GM20431 (cell line): Measurements from ENCODE around the gene ULBP2.

Experiments used
- in situ Hi-C: fragments of 300-500 bp; cut with MseI, MboI; formaldehyde crosslinking; loops from one replicate; pipeline ENCODE4 v1.15.0; 2020; ENCODE audit warnings: low sequenced_read_pairs; ENCODE audit not compliant: unreplicated experiment

The ULBP2 gene

GRCh38 chr6:149924933-149925252 is 16.9 kb upstream of the ULBP2 start:
- in situ Hi-C loops: loop anchor here (10.0 kb wide), 1 partner anchor 90 kb away; no protein-coding TSS in a partner anchor

- in situ Hi-C loops: loop anchor here (10.0 kb wide), 1 partner anchor 91 kb away; no protein-coding TSS in a partner anchor
These were observed 16.4 kb upstream of the ULBP2 start for GRCh38 chr6:149925253-149925973.

DNA sequence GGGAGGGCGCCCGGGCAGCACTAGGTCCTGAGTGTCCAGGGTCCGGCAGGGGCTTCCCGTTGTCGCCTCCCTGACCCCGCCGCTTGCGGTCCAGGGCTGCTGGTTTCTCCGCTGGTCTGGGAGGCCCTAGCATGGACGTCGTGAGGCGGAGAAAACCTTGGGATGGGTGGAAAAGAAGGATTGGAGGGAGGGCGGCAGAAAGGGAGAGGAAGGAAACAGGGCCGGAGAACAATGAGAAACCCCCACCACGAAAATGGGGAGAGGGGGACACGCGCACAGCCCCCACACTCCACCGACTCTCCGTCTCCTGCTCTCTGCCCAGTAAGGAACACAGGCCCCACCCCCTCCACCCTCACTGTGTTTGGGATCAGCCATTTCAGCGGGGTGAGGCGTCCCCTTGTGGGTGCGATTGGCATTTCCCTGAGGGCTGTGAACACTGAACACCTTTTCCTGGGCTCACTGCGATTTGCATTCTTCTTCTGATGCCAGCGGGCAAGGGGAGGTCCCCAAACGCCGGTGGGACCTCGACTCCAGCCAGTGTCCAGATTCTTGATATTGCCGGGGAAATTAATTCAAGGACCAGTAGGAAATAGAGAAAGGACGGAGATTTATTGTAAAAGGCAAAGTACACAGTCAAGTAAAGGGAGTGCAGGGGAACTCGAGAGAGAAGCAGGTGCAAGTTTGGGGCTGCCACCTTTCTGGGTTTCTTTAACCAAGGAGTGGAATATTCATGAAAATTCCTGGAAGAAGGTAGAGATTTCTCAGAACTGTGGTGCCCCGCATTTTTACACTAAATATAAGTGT is 15.6 kb upstream of the ULBP2 start:
- in situ Hi-C loops: loop anchor here (10.0 kb wide), 1 partner anchor 91 kb away; no protein-coding TSS in a partner anchor

DNA sequence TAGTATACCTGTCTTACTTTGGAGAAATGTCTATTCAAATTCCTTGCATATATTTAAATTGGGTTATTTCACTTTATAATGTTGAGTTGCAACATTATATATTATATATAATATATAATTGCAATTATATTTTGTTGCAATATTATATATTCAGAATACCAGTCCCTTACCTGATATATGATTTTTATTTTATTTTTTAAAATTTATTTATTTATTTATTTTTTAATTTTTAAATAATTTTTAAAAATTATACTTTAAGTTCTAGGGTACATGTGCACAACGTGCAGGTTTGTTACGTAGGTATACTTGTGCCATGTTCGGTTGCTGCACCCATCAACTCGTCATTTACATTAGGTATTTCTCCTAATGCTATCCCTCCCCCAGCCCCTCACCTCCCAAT is 14.8 kb upstream of the ULBP2 start:
- in situ Hi-C loops: loop anchor here (10.0 kb wide), 1 partner anchor 92 kb away; no protein-coding TSS in a partner anchor

DNA sequence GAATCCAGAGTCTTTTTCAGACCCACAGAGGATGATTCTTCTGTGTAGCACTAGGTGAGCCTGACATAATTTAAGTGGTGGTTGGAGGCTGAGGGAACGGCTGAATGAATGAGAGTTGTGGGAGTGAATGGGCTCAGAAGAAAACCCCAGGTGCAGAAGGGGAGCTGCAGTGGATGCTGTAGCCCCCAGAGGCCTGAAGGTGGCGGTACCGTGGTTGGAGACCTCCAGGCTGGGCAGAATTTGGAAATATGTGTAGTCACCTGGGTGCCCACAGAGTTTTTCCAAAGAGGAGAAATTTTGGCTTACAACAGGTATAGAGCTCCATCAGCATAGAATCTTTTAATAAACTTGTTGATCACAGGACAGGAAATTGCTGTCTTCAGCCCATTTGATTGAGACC is 12.4 kb upstream of the ULBP2 start:
- in situ Hi-C loops: loop anchor here (10.0 kb wide), 1 partner anchor 95 kb away; no protein-coding TSS in a partner anchor

DNA sequence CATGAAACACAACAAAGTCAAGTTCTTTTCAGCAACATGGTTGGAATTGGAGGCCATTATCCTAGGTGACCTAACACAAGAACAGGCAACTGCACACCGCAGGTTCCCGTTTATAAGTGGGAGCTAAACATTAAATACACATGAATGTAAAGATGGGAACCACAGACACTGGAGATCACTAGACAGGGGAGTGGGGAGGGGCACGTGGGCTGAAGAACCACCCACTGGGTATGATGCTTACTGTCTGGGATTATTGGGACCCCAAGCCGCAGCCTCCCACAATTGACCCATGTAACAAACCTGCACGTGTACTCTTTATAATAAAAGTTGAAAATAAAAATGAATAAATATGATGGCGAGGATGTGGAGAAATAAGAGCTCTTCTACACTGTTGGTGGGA is 10.3 kb upstream of the ULBP2 start:
- in situ Hi-C loops: loop anchor here (10.0 kb wide), 1 partner anchor 83 kb away; no protein-coding TSS in a partner anchor

DNA sequence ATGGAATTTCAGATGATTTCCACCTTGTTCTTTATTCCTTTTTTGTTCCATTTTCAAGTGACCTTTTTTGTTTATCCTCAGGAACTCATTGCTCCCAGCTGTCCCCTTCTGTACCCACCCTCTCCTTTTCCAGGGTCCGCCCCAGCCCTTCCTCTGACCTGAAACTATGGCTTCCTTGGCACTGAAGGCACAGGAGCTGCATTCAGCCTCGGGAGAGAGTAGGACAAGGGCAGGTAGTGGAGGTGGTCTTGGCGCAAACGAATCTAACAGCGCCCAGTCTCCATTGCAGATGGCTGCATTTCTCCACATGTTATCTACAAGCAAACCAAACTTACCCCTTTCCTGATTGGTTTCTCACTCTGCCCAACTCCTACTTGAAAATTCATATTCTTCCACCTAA is 8.8 kb upstream of the ULBP2 start:
- in situ Hi-C loops: loop anchor here (10.0 kb wide), 1 partner anchor 82 kb away; no protein-coding TSS in a partner anchor

DNA sequence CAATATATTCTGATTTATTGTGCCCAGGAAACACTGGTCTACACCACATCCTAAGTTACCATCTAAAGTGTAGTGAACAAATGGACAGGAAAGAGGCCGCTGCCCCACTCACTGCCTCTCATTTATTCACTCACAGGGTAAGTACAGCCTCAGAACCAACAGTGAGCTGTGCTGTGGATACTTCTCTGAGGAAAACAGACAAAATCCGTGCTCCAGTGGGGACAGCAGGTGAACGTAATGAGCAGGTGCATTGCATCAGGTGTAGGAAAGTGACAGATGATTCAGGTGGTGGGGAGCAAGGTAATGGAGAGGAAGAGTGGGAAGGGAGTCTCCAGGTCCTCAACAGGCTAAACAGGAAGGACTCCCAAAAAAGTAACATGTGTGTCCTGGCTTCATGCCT is 8.4 kb upstream of the ULBP2 start:
- in situ Hi-C loops: loop anchor here (10.0 kb wide), 1 partner anchor 81 kb away; no protein-coding TSS in a partner anchor

DNA sequence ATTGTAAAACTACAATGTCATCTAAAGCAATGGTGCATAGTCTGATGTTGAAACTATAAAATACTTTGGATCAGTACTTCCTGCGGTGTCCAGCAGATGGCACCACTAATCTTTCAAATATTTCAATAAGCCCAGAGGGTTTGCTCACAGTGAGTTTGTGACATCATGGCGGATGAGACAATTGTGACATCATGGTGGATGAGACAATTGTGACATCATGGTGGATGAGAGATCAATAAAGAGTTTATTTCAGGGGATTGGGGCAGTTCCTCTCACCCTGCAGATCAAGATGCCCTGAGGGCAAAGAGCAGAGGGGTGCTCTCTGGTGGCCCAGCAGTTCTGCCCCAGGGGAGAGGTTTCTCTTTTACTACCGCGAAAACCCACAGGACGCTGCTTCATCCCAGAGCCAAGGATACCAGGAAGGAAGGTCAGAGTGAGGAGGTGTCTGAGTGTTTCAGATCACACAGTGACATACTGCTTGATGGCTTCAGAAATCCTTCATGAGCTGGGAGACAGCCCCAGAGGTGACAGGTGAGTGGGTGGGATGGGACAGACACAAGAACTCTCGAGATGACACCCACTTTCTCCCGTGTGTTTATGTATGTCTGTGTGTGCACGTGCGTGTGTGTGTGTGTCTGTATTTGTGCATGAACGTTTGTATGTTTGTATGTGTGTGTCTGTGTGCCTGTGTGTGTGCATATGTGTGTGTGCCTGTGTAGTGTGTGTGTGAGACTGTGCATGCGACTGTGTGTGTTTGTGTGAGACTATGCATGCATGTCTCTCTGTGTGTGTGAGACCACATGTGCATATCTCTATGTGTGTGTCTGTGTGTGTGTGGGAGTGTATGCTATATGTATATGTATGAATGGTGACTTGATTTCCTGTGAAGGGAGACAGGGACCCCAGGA is 7.3 kb upstream of the ULBP2 start:
- in situ Hi-C loops: loop anchor here (10.0 kb wide), 1 partner anchor 80 kb away; no protein-coding TSS in a partner anchor

DNA sequence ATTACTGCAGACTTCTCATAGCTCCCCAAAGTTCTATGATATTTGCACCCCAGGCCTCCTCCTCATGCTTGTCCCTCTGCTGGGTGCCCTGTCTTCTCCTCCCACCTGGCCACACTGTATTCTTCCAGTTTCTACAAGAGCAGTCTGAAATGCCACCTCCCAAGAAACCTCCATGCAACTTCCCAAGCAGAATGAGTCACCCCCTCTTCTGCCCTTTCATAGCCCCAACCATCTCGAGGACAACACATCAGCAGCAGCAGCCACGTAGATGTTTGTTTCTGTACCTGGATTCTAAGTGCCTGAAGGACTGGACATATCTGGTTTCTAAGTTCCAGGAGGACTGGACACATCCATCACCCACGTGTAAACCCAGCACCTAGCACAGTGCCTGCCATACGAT is 6.6 kb upstream of the ULBP2 start:
- in situ Hi-C loops: loop anchor here (10.0 kb wide), 1 partner anchor 80 kb away; no protein-coding TSS in a partner anchor

DNA sequence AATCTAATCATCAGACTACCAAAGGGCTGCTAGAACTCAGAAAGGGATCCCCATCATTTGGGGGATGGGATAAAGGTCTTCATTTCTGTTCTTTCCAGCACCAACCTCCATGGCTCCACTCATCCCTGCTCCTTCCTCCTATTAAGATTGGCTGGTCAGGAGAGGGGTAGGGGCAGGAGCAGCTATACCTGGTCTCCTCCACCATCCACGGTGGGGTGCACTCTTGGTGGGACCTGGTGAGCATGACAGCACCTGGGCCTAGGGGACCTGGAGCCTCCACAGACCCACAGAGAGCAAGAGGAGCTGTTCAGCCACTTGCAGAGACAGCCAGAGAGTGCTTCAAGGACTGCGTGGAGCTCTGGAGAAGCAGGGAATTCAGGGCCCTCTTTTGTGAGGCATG is 6.1 kb upstream of the ULBP2 start:
- in situ Hi-C loops: loop anchor here (10.0 kb wide), 1 partner anchor 79 kb away; no protein-coding TSS in a partner anchor

- in situ Hi-C loops: loop anchor here (10.0 kb wide), 1 partner anchor 78 kb away; no protein-coding TSS in a partner anchor
These were observed 5.1 kb upstream of the ULBP2 start for GRCh38 chr6:149936743-149937142.

DNA sequence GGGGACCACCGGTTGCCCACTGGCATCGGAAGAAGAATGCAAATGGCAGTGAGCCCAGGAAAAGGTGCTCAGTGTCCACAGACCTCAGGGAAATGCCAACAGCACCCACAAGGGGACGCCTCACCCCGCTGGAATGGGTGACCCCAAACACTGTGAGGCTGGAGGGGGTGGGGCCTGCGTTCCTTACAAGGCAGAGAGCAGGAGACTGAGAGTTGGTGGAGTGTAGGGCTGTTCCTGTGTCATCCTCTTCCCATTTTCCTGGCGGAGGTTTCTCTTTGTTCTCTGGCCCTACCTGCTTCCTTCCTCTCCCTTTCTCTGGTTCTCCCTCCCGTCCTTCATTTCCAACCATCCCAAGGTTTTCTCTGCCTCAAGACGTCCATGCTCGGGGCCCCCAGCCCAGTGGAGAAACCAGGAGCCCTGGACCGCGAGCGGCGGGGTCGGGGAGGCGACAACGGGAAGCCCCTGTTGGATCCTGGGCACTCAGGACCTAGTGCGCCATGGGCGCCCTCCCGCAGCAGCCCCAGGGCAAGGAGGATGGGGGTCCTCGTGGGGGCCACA is 3.7 kb upstream of the ULBP2 start:
- in situ Hi-C loops: loop anchor here (10.0 kb wide), 1 partner anchor 77 kb away; no protein-coding TSS in a partner anchor

GRCh38 chr6:149938571-149939355 is 3.1 kb upstream of the ULBP2 start:
- in situ Hi-C loops: loop anchor here (10.0 kb wide), 1 partner anchor 76 kb away; no protein-coding TSS in a partner anchor

DNA sequence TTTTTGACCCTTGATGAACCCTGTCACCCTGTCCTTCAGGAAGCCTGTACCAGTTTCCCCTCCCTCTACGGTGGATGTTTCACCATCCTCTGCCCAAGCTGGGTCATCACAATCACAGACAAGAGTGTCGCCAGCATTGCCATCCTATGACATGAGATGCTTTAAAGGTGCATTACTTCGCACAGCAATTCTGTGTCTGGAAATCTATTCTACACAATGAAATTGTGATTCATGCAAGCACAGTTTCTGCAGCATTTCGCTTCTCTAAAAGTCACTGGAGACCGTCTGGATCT is 2.5 kb upstream of the ULBP2 start:
- in situ Hi-C loops: loop anchor here (10.0 kb wide), 1 partner anchor 75 kb away; no protein-coding TSS in a partner anchor

DNA sequence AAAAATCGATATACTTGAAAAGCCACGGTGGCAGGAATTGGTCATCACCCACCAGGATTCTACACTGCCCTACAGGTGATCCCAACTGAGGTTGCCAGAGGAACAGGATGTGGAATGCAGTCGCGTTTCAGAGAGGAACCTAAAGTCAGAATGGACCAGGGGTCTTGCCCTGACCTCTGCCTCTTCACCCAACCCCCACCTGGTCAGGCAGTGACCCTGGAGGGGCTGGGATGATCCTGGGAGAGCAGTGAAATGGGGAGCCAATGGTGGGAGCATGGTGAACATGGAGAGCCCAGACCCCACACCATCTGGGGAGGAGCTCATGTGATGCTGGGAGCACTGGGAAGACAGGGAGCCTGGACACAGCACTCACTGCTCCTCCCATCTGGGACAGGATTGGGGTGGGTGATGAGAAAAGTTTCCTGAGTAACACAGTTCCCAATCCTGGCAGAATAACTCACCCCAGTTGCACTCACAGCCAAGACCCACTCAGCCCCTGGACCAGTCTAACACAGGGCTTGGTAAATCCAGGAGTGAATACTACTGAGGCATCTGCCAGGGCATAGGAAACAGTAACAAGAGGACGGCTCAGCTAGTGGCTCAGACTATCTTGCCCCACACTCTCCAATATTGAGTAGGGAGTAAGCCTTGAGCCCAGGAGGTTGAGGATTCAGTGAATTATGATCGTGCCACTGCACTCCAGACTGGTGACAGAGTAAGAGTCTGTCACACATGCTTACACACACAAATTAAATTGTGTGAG is 1.7 kb upstream of the ULBP2 start:
- in situ Hi-C loops: loop anchor here (10.0 kb wide), 1 partner anchor 75 kb away; no protein-coding TSS in a partner anchor

DNA sequence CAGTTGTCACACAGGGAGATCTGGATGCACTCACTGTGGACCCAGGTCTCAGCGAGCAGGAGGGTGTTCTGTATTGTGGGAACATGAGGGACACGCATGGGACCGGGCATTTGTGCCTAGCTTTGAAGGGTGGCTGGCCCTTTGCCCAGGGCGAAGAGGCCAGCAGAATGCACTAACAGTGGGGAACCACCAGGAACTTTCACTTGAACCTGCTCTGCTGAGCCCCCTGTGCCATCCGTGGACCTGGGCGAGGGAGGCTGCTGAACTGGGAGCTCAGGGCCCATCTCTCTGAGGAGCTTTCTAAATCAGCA is 1.2 kb upstream of the ULBP2 start:
- in situ Hi-C loops: no loop called here

GRCh38 chr6:149942461-149942829 is 631 bp downstream of the ULBP2 start:
- in situ Hi-C loops: no loop called here
